Stromal cell of bone marrow (primary cell): ENCODE data around the gene MAB21L3.

Experiments
- DNase-seq: peaks from one replicate; pipeline ENCODE4 v3.0.0-alpha.2; 2012; ENCODE audit warnings: low read depth

Gene MAB21L3

GRCh38 chr1:116166011-116166571 lies 54.9 kb downstream of the MAB21L3 start:
- DNase-seq = no peak

- no peak for DNase-seq
Measured at GRCh38 chr1:116166655-116167054, 55.5 kb downstream of the MAB21L3 start.

GRCh38 chr1:116167625-116168276 lies 56.6 kb downstream of the MAB21L3 start:
- DNase-seq = no peak

GRCh38 chr1:116168277-116169032 lies 57.3 kb downstream of the MAB21L3 start:
- peak; percentile 34 for DNase-seq

GRCh38 chr1:116169898-116170297 lies 58.7 kb downstream of the MAB21L3 start:
- DNase-seq = no peak

GRCh38 chr1:116170721-116171589 lies 59.8 kb downstream of the MAB21L3 start:
- no peak for DNase-seq

- DNase-seq = no peak
Measured at GRCh38 chr1:116172666-116173065, 61.5 kb downstream of the MAB21L3 start.

- no peak for DNase-seq
Measured at GRCh38 chr1:116175611-116176010, 64.4 kb downstream of the MAB21L3 start.

GRCh38 chr1:116176306-116176789 lies 65.1 kb downstream of the MAB21L3 start:
- DNase-seq = no peak

GRCh38 chr1:116177861-116178260 lies 66.7 kb downstream of the MAB21L3 start:
- DNase-seq = no peak

- DNase-seq = no peak
Measured at GRCh38 chr1:116178837-116179236, 67.6 kb downstream of the MAB21L3 start.

GRCh38 chr1:116179419-116179818 lies 68.2 kb downstream of the MAB21L3 start:
- no peak for DNase-seq

- DNase-seq = no peak
Measured at GRCh38 chr1:116179964-116180363, 68.8 kb downstream of the MAB21L3 start.

- DNase-seq = no peak
Measured at GRCh38 chr1:116182019-116182714, 71.0 kb downstream of the MAB21L3 start.
